Uterus (tissue), 4 donors: ENCODE results near the gene ESRRB. TPM values are rescaled to one million over a fixed set of nuclear protein-coding genes. Genes with fewer than 3 reads are reported as not detected.

Experiments used
- DNase-seq, 2 donors: peaks; one replicate each; pipeline ENCODE4 v3.0.0-alpha.2; 2019 to 2020
- H3K27ac ChIP-seq, 2 donors: fragments of 200-600 bp; sonication (generic); 1 replicate in 1 of 2; 2 replicates in 1 of 2; pipeline ENCODE4 v1.5.1; 2016 to 2018
- H3K27me3 ChIP-seq, 2 donors: fragments of 200-600 bp; sonication (generic); one replicate each; pipeline ENCODE4 v1.5.1; 2018 to 2019; ENCODE audit warnings: control low read depth in 1 of 2
- H3K36me3 ChIP-seq, 2 donors: fragments of 200-600 bp; sonication (generic); one replicate each; pipeline ENCODE4 v1.5.1; 2019; ENCODE audit warnings: control low read depth in 1 of 2
- H3K4me1 ChIP-seq, 2 donors: fragments of 200-600 bp; sonication (generic); one replicate each; pipeline ENCODE4 v1.5.1; 2018 to 2019; ENCODE audit warnings: control low read depth in 1 of 2
- H3K4me3 ChIP-seq, 2 donors: fragments of 200-600 bp; sonication (generic); 1 replicate in 1 of 2; 2 replicates in 1 of 2; pipeline ENCODE4 v1.5.1; 2018 to 2019; ENCODE audit warnings: mild to moderate bottlenecking in 1 of 2
- H3K9me3 ChIP-seq, 2 donors: fragments of 200-600 bp; sonication (generic); one replicate each; pipeline ENCODE4 v1.5.1; 2019; ENCODE audit warnings: control low read depth in 1 of 2
- CTCF ChIP-seq, 4 experiments: fragments of 200-600 bp in 2 of 4; fragments of 450-650 bp in 2 of 4; sonication (generic) in 2 of 4; IDR thresholded peaks; one replicate each; pipeline ENCODE4 v1.5.1; 2016 to 2019; ENCODE audit warnings: antibody characterized with exemption in 4 of 4, mild to moderate bottlenecking in 2 of 4, moderate library complexity in 1 of 4
- POLR2A ChIP-seq, 2 donors: fragments of 450-650 bp; IDR thresholded peaks; one replicate each; pipeline ENCODE4 v1.6.1; 2016; ENCODE audit warnings: antibody characterized with exemption in 2 of 2, mild to moderate bottlenecking in 1 of 2, moderate library complexity in 1 of 2
- intact Hi-C: fragments of 100-400 bp; cut with DNase I; formaldehyde crosslinking; loops from one replicate; pipeline ENCODE4 v1.15.1; 2023; ENCODE audit warnings: low total_unique reads
- total RNA-seq, 4 donors: library from RNA; depleted of rRNA in 3 of 4; stranded (reverse); fragments of >200 nt in 3 of 4; gene quantifications; one replicate each; pipeline versions ENCODE4 v1.1.0 to v1.2.4, GENCODE V29; 2014 to 2023
- donor health status: DM: yes; HTN: yes; CAD: no.

Gene ESRRB
- total RNA-seq, 4 donors from 2014 or later, result not detected

DNA sequence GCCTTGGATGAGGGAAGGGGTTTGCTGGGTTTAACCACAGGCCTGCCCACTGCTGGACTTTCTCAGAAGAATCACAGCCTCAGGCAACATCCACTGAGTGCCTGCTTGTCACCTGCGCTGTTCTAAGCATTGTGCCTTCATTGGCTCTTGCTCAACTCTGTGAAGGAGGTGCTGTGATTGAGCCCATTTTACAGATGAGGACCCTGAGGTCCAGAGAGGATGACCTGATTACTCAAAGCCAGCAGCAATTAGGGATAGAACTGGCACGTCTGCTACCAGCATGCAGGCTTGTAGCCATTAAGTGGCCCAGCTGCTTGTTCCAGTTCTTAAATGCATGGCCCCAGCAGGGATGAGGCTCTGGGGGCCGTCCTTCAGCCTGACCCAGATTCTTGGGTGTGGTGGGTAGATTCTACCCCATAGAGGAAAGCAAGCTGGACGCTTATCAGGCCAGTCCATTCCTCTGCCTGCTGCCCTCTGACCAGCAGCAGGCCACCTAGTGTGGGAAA is 54.6 kb downstream of the ESRRB start:
- no peak for DNase-seq
- H3K27me3 ChIP-seq, result no peaks in the 10 kb centered on the region
- no peaks in the 10 kb centered on the region for H3K4me1 ChIP-seq
- H3K27ac ChIP-seq, result no peak overlapping the region
- TF ChIP-seq POLR2A (IDR thresholded peaks at IDR 0.05), result no peak
- no peak for TF ChIP-seq CTCF (IDR thresholded peaks at IDR 0.05)
- intact Hi-C loops, result no loop called here
- H3K9me3 ChIP-seq, result no peaks in the 10 kb centered on the region
- no peak overlapping the region for H3K4me3 ChIP-seq
- H3K36me3 ChIP-seq, result no peaks in the 10 kb centered on the region

DNA sequence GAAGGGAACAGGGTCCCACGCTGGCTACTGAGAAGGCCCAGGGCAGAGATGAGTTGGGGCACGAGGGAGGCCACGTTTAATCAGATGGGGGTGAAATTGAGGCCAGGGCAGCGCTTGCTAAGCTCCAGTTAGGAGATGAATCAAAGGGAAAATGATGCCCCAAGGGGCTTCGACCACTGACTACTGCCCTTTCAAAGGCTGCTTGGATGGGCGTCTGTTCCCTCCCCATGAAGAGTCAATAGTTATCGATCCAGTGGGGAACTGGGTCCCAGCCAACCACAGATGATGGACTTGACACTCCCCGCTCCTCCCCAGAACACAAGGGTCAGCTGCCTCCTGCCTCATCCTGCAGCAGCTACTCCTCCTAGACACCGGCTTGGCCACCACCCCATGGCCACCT is 55.6 kb downstream of the ESRRB start:
- Histone ChIP-seq H3K36me3 (no peaks in the 10 kb centered on the region), H3K27me3 (no peaks in the 10 kb centered on the region), H3K4me1 (no peaks in the 10 kb centered on the region), H3K4me3 (no peak overlapping the region), H3K9me3 (no peaks in the 10 kb centered on the region), H3K27ac (no peak overlapping the region)
- intact Hi-C loops, result no loop called here
- DNase-seq, result no peak
- TF ChIP-seq POLR2A (IDR thresholded peaks at IDR 0.05), result no peak
- TF ChIP-seq CTCF (IDR thresholded peaks at IDR 0.05), result no peak

- no peak overlapping the region for H3K27ac ChIP-seq
- no peaks in the 10 kb centered on the region for H3K36me3 ChIP-seq
- no peaks in the 10 kb centered on the region for H3K4me1 ChIP-seq
- no peaks in the 10 kb centered on the region for H3K9me3 ChIP-seq
- H3K4me3 ChIP-seq, result no peak overlapping the region
- DNase-seq, result no peak
- intact Hi-C loops, result no loop called here
- no peaks in the 10 kb centered on the region for H3K27me3 ChIP-seq
- TF ChIP-seq POLR2A (IDR thresholded peaks at IDR 0.05), result no peak
- no peak for TF ChIP-seq CTCF (IDR thresholded peaks at IDR 0.05)
Observed at GRCh38 chr14:76432827-76433752, 57.2 kb downstream of the ESRRB start.

DNA sequence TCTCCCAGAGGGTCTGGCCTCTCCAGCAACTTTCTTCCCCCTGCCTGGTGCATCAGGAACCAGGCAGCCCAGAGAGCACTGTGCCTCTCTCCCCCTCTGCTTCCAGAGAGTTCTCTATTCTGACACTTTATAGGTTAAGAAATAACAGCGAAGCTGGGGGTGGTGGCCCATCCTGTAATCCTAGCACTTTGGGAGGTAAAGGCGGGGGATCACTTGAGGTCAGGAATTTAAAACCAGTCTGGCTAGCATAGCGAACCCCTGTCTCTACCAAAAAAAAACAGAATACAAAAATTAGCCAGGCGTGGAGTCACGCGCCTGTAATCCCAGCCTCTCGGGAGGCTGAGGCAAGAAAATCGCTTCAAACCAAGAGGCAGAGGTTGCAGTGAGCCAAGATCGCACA is 58.3 kb downstream of the ESRRB start:
- Histone ChIP-seq H3K4me3 (no peak overlapping the region), H3K4me1 (no peaks in the 10 kb centered on the region), H3K36me3 (no peaks in the 10 kb centered on the region), H3K27me3 (no peaks in the 10 kb centered on the region), H3K27ac (no peak overlapping the region), H3K9me3 (no peaks in the 10 kb centered on the region)
- no peak for TF ChIP-seq POLR2A (IDR thresholded peaks at IDR 0.05)
- TF ChIP-seq CTCF (IDR thresholded peaks at IDR 0.05), result no peak
- DNase-seq, result no peak
- intact Hi-C loops, result no loop called here

- Histone ChIP-seq H3K9me3 (no peaks in the 10 kb centered on the region), H3K4me3 (no peak overlapping the region), H3K27me3 (no peaks in the 10 kb centered on the region), H3K4me1 (no peaks in the 10 kb centered on the region), H3K36me3 (no peaks in the 10 kb centered on the region), H3K27ac (no peak overlapping the region)
- TF ChIP-seq CTCF (IDR thresholded peaks at IDR 0.05), result no peak
- no peak for DNase-seq
- intact Hi-C loops, result no loop called here
Observed at GRCh38 chr14:76439237-76439775, 63.4 kb downstream of the ESRRB start.
